Tibial nerve (tissue), 4 donors: ENCODE results near the gene TULP4. TPM values are rescaled to one million over a fixed set of nuclear protein-coding genes. Genes with fewer than 3 reads are reported as not detected.

Experiments used
- DNase-seq, 2 donors: peaks; one replicate each; pipeline ENCODE4 v3.0.0-alpha.2; 2019; ENCODE audit warnings: low spot score in 2 of 2
- H3K27ac ChIP-seq, 4 donors: fragments of 200-600 bp; sonication (generic) in 3 of 4; one replicate each; pipeline ENCODE4 v1.5.1; 2017 to 2019; ENCODE audit warnings: mild to moderate bottlenecking in 1 of 4
- H3K27me3 ChIP-seq, 2 donors: fragments of 200-600 bp; sonication (generic) in 1 of 2; one replicate each; pipeline versions ENCODE4 v1.5.1 to v1.6.0; 2017 to 2019
- H3K36me3 ChIP-seq, 3 donors: fragments of 200-600 bp; sonication (generic); one replicate each; pipeline ENCODE4 v1.5.1; 2018 to 2019
- H3K4me1 ChIP-seq, 4 donors: fragments of 200-600 bp; sonication (generic) in 3 of 4; one replicate each; pipeline ENCODE4 v1.5.1; 2017 to 2019
- H3K4me3 ChIP-seq, 4 donors: fragments of 200-600 bp; sonication (generic) in 3 of 4; one replicate each; pipeline ENCODE4 v1.5.1; 2017 to 2019; ENCODE audit warnings: mild to moderate bottlenecking in 1 of 4, moderate library complexity in 1 of 4
- H3K9me3 ChIP-seq, 4 donors: fragments of 200-600 bp; sonication (generic) in 3 of 4; one replicate each; pipeline ENCODE4 v1.5.1; 2017 to 2019
- CTCF ChIP-seq, 5 experiments: fragments of 200-600 bp in 3 of 5; fragments of 450-650 bp in 2 of 5; sonication (generic) in 3 of 5; IDR thresholded peaks; one replicate each; pipeline ENCODE4 v1.5.1; 2016 to 2019; ENCODE audit warnings: antibody characterized with exemption in 5 of 5, mild to moderate bottlenecking in 3 of 5, moderate library complexity in 2 of 5
- EP300 ChIP-seq, 2 donors: sonication (generic); formaldehyde crosslinking; IDR thresholded peaks; one replicate each; pipeline ENCODE4 v1.6.1; 2017; ENCODE audit warnings: antibody characterized with exemption in 2 of 2, mild to moderate bottlenecking in 1 of 2
- POLR2A ChIP-seq, 2 donors: fragments of 450-650 bp; IDR thresholded peaks; one replicate each; pipeline ENCODE4 v1.6.1; 2017; ENCODE audit warnings: antibody characterized with exemption in 2 of 2, mild to moderate bottlenecking in 2 of 2, moderate library complexity in 2 of 2
- WGBS, 2 donors: methylation state at CpG; one replicate each; pipeline ENCODE4 v1.1.5; 2018; 5-methylcytosine and 5-hydroxymethylcytosine counted together
- total RNA-seq, 4 donors: library from RNA; depleted of rRNA; stranded (reverse); fragments of >200 nt; gene quantifications; one replicate each; pipeline ENCODE4 v1.1.0, GENCODE V29; 2016

The TULP4 gene
- total RNA-seq, 4 donors from 2014 or later = 91.2 to 109 (median 101) TPM

GRCh38 chr6:158383542-158383941 lies 71.3 kb downstream of the TULP4 start:
- DNase-seq = no peak
- Histone ChIP-seq H3K36me3 (no peaks in the 10 kb centered on the region), H3K27ac (no peak overlapping the region), H3K9me3 (no peaks in the 10 kb centered on the region), H3K4me3 (no peak overlapping the region), H3K27me3 (no peaks in the 10 kb centered on the region), H3K4me1 (peaks cover 0 to 6% (median 0%) of the 10 kb centered on the region in 4 donors)
- TF ChIP-seq POLR2A (IDR thresholded peaks at IDR 0.05) (no peak), EP300 (IDR thresholded peaks at IDR 0.05) (no peak), CTCF (IDR thresholded peaks at IDR 0.05) (no peak)
- 93% methylated on average over 3 of the region's 3 CpGs for WGBS, 2 donors

DNA sequence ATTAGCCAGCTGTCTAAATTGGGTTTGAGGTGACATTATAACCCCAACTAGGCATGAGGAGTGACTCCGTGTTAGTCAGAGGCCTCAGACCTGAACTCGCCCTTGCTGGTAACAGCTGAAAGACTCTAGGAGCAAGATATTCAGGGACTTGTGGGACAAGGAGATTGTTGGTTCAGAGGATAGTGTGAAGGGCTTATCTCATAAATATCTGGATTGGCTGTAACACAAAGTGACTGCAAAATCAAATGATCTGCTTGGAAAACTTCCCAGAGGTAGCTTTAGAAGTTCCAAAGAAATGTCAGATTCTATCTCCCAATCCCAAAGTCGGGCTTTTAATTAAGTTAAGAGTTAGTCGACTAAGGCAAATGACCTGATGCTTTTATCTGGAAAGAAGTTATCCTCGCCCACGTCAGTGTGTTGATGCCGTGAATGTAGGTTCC lies 72.4 kb downstream of the TULP4 start:
- no peak overlapping the region for H3K27ac ChIP-seq
- WGBS, 2 donors = 96 to 98% methylated on average over 7 of the region's 7 CpGs
- no peaks in the 10 kb centered on the region for H3K9me3 ChIP-seq
- DNase-seq = no peak
- no peaks in the 10 kb centered on the region for H3K27me3 ChIP-seq
- no peaks in the 10 kb centered on the region for H3K36me3 ChIP-seq
- H3K4me3 ChIP-seq = no peak overlapping the region
- H3K4me1 ChIP-seq = peaks cover 0 to 6% (median 0%) of the 10 kb centered on the region in 4 donors
- no peak for TF ChIP-seq CTCF (IDR thresholded peaks at IDR 0.05)
- TF ChIP-seq POLR2A (IDR thresholded peaks at IDR 0.05) = no peak
- no peak for TF ChIP-seq EP300 (IDR thresholded peaks at IDR 0.05)

GRCh38 chr6:158387036-158387435 lies 74.8 kb downstream of the TULP4 start:
- Histone ChIP-seq H3K27ac (no peak overlapping the region), H3K4me3 (no peak overlapping the region), H3K4me1 (peaks cover 0 to 3% (median 0%) of the 10 kb centered on the region in 4 donors), H3K27me3 (no peaks in the 10 kb centered on the region), H3K36me3 (no peaks in the 10 kb centered on the region), H3K9me3 (no peaks in the 10 kb centered on the region)
- WGBS, 2 donors = 82 to 86% methylated on average over 3 of the region's 3 CpGs
- DNase-seq = no peak
- TF ChIP-seq POLR2A (IDR thresholded peaks at IDR 0.05) (no peak), EP300 (IDR thresholded peaks at IDR 0.05) (no peak), CTCF (IDR thresholded peaks at IDR 0.05) (no peak)

- Histone ChIP-seq H3K27ac (no peak overlapping the region), H3K4me3 (no peak overlapping the region), H3K36me3 (no peaks in the 10 kb centered on the region), H3K9me3 (no peaks in the 10 kb centered on the region), H3K4me1 (no peaks in the 10 kb centered on the region), H3K27me3 (no peaks in the 10 kb centered on the region)
- WGBS, 2 donors = 94 to 97% methylated on average over 1 of the region's 1 CpG
- TF ChIP-seq POLR2A (IDR thresholded peaks at IDR 0.05) (no peak), CTCF (IDR thresholded peaks at IDR 0.05) (no peak), EP300 (IDR thresholded peaks at IDR 0.05) (no peak)
- DNase-seq = no peak
Measured at GRCh38 chr6:158387578-158387977, 75.3 kb downstream of the TULP4 start.

DNA sequence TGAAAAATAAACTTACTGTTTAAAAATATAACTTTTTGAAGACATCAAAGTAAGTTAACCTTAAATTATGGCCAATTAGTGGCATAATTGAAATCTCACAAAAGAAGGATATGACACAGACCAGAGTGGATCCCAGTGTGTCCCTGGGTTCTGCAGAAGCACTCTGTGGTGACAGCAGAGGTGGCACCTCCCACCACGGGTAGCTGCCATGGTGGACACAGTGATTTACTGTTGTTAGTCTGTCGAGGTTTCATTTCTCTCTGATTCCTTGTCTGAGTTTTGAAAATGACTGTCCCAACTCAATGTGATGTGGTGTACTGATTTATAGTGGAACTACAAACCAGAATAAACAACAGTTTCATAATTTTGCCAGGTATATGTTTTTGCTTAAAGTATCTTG lies 76.5 kb downstream of the TULP4 start:
- no peaks in the 10 kb centered on the region for H3K27me3 ChIP-seq
- no peak for DNase-seq
- no peaks in the 10 kb centered on the region for H3K36me3 ChIP-seq
- H3K9me3 ChIP-seq = no peaks in the 10 kb centered on the region
- no peaks in the 10 kb centered on the region for H3K4me1 ChIP-seq
- no peak overlapping the region for H3K4me3 ChIP-seq
- TF ChIP-seq CTCF (IDR thresholded peaks at IDR 0.05) (no peak), POLR2A (IDR thresholded peaks at IDR 0.05) (no peak)
- 34 to 72% methylated on average over 2 of the region's 2 CpGs for WGBS, 2 donors
- no peak overlapping the region for H3K27ac ChIP-seq
